ENCODE data around the gene SLC9A6.
A peak's percentile ranks its signal among the peaks of the same experiment; 100 is the strongest.

The SLC9A6 gene

GRCh38 chrX:135985157-135985972 is at the start of gene SLC9A6:
TSS of gene SLC9A6 (plus strand) at chrX:135985435. CDS start at chrX:135985659, 224 bp downstream.
- DNase-seq = peak; percentile 44

- DNase-seq = no peak
These were observed 40.7 kb upstream of the SLC9A6 start for GRCh38 chrX:135944486-135944885.

GRCh38 chrX:135951291-135951690 is 33.9 kb upstream of the SLC9A6 start:
- no peak for DNase-seq

- no peak for DNase-seq
These were observed 12.1 kb upstream of the SLC9A6 start for GRCh38 chrX:135973025-135973547.

- DNase-seq = peak; percentile 69
These were observed 11.5 kb upstream of the SLC9A6 start, which contains the start of gene MMGT1 for GRCh38 chrX:135973548-135974278. TSS of gene MMGT1 (minus strand) at chrX:135973988. CDS start at chrX:135973675, 313 bp downstream.

GRCh38 chrX:135974279-135974856 is 10.9 kb upstream of the SLC9A6 start:
- DNase-seq = peak; percentile 58

GRCh38 chrX:135975421-135975820 is 9.8 kb upstream of the SLC9A6 start:
- DNase-seq = no peak

- DNase-seq = no peak
These were observed 7.6 kb upstream of the SLC9A6 start for GRCh38 chrX:135977611-135978010.

GRCh38 chrX:135981010-135981409 is 4.2 kb upstream of the SLC9A6 start:
- DNase-seq = no peak

GRCh38 chrX:135981668-135982067 is 3.6 kb upstream of the SLC9A6 start:
- no peak for DNase-seq

GRCh38 chrX:135982860-135983259 is 2.4 kb upstream of the SLC9A6 start:
- no peak for DNase-seq

GRCh38 chrX:135984256-135984655 is 979 bp upstream of the SLC9A6 start:
- no peak for DNase-seq

GRCh38 chrX:135984791-135985156 is 461 bp upstream of the SLC9A6 start:
- DNase-seq = no peak

GRCh38 chrX:135985973-135986310 is 707 bp downstream of the SLC9A6 start:
- no peak for DNase-seq

GRCh38 chrX:135988245-135988644 is 3.0 kb downstream of the SLC9A6 start:
- DNase-seq = no peak

- DNase-seq = no peak
These were observed 29.8 kb downstream of the SLC9A6 start for GRCh38 chrX:136015016-136015415.

GRCh38 chrX:136016881-136017280 is 31.6 kb downstream of the SLC9A6 start:
- DNase-seq = no peak

GRCh38 chrX:136019226-136019625 is 34.0 kb downstream of the SLC9A6 start:
- no peak for DNase-seq

GRCh38 chrX:136021160-136021559 is 35.9 kb downstream of the SLC9A6 start:
- no peak for DNase-seq

- DNase-seq = no peak
These were observed 36.7 kb downstream of the SLC9A6 start for GRCh38 chrX:136021903-136022302.

GRCh38 chrX:136025091-136025490 is 39.9 kb downstream of the SLC9A6 start:
- no peak for DNase-seq

- DNase-seq = no peak
These were observed 43.2 kb downstream of the SLC9A6 start for GRCh38 chrX:136028383-136028984.

GRCh38 chrX:136029766-136030165 is 44.5 kb downstream of the SLC9A6 start:
- DNase-seq = no peak
